CD4-positive, alpha-beta T cell (primary cell): ENCODE results near the gene EP400. TPM values are rescaled to one million over a fixed set of nuclear protein-coding genes. Genes with fewer than 3 reads are reported as not detected.

Experiments used
- ATAC-seq: fragments of 200-7000 bp; cut with Tn5 transposase; one replicate; pipeline ENCODE4 v1.10.0; 2022; ENCODE audit warnings: mild to moderate bottlenecking; ENCODE audit not compliant: poor library complexity
- CTCF ChIA-PET: fragments of 350-600 bp; sonication (Branson Sonifier 250); formaldehyde crosslinking; loops from one replicate; lab custom pipeline; 2021; ENCODE audit warnings: antibody characterized with exemption, inconsistent platforms; lab: Charles Lee
- POLR2A ChIA-PET: fragments of 350-600 bp; sonication (Branson Sonifier 250); formaldehyde crosslinking; loops from one replicate; lab custom pipeline; 2021; ENCODE audit warnings: antibody characterized with exemption, inconsistent platforms; lab: Charles Lee
- DNase-seq, 14 experiments: peaks; one replicate each; pipeline ENCODE4 v3.0.0-alpha.2; 2013 to 2020; ENCODE audit warnings: mixed read lengths in 2 of 14
- H3K27ac ChIP-seq, 2 donors: one replicate each; pipeline versions ENCODE4 v1.5.1 to v1.7.0; 2013; ENCODE audit warnings: low read length in 2 of 2, low read depth in 1 of 2, mild to moderate bottlenecking in 1 of 2
- H3K27me3 ChIP-seq, 2 experiments: 1 replicate in 1 of 2; 2 replicates in 1 of 2; pipeline versions ENCODE4 v1.6.1 to v1.7.0; 2013; ENCODE audit warnings: low read length in 2 of 2, control low read depth in 1 of 2, mild to moderate bottlenecking in 1 of 2, moderate library complexity in 1 of 2; ENCODE audit not compliant: insufficient read depth in 2 of 2, control insufficient read depth in 1 of 2
- H3K36me3 ChIP-seq: one replicate; pipeline ENCODE4 v1.6.1; 2013; ENCODE audit warnings: low read length, control low read depth; ENCODE audit not compliant: insufficient read depth
- H3K4me1 ChIP-seq: one replicate; pipeline ENCODE4 v1.6.1; 2013; ENCODE audit warnings: low read length, control low read depth; ENCODE audit not compliant: insufficient read depth
- H3K4me3 ChIP-seq: one replicate; pipeline ENCODE4 v1.5.1; 2013; ENCODE audit warnings: mild to moderate bottlenecking, low read length, moderate library complexity
- H3K9me3 ChIP-seq, 2 experiments: 1 replicate in 1 of 2; 2 replicates in 1 of 2; pipeline versions ENCODE4 v1.6.1 to v1.7.0; 2013; ENCODE audit warnings: low read length in 2 of 2, mild to moderate bottlenecking in 2 of 2, control low read depth in 1 of 2, moderate library complexity in 1 of 2; ENCODE audit not compliant: control insufficient read depth in 1 of 2, insufficient read depth in 1 of 2
- H3K27ac Mint-ChIP-seq: one replicate; pipeline ENCODE4 v1.8.0; 2020; ENCODE audit warnings: mixed read lengths
- H3K27me3 Mint-ChIP-seq: one replicate; pipeline ENCODE4 v1.8.0; 2021; ENCODE audit warnings: mixed read lengths
- H3K36me3 Mint-ChIP-seq: one replicate; pipeline ENCODE4 v1.8.0; 2021; ENCODE audit warnings: low read depth, mixed read lengths
- H3K4me1 Mint-ChIP-seq: one replicate; pipeline ENCODE4 v1.8.0; 2021; ENCODE audit warnings: low read depth, mixed read lengths
- H3K4me3 Mint-ChIP-seq: one replicate; pipeline ENCODE4 v1.8.0; 2020; ENCODE audit warnings: mild to moderate bottlenecking, mixed read lengths
- H3K9me3 Mint-ChIP-seq: one replicate; pipeline ENCODE4 v1.8.0; 2020; ENCODE audit warnings: mixed read lengths
- CTCF ChIP-seq: fragments of 200-600 bp; IDR thresholded peaks from one replicate; pipeline ENCODE4 v1.8.0; 2022; ENCODE audit warnings: antibody characterized with exemption, mild to moderate bottlenecking
- intact Hi-C, 2 experiments: fragments of 100-400 bp; cut with DNase I in 1 of 2; cut with micrococcal nuclease in 1 of 2; formaldehyde crosslinking; loops; one replicate each; pipeline versions ENCODE4 v1.15.1 to v1.9.0; 2023 to 2025; cut with DNase I, micrococcal nuclease
- total RNA-seq, 174 experiments: library from RNA in 2 of 174; stranded (reverse) in 2 of 174; gene quantifications; one replicate each; pipeline ENCODE4 v1.2.3 and lab custom pipeline; 2021 to 2026

The EP400 gene
- total RNA-seq, 2 experiments from 2014 or later: 56.4 to 56.5 TPM

GRCh38 chr12:132029503-132030300 lies 80.0 kb downstream of the EP400 start:
- Mint-ChIP-seq H3K36me3 (peaks cover 94% of the 10 kb centered on the region), H3K4me1 (no peaks in the 10 kb centered on the region), H3K4me3 (no peak overlapping the region), H3K27ac (no peak overlapping the region), H3K9me3 (no peaks in the 10 kb centered on the region), H3K27me3 (no peaks in the 10 kb centered on the region)
- Histone ChIP-seq H3K27me3 (no peaks in the 10 kb centered on the region), H3K9me3 (peaks cover 0 to 4% of the 10 kb centered on the region in 2 experiments), H3K27ac (no peak overlapping the region), H3K4me3 (no peak overlapping the region), H3K4me1 (no peaks in the 10 kb centered on the region), H3K36me3 (peaks cover 92% of the 10 kb centered on the region)
- DNase-seq: no peak
- no peak for ATAC-seq
- intact Hi-C loops: no loop called here
- CTCF ChIA-PET: no interaction called here
- TF ChIP-seq CTCF: no peak
- POLR2A ChIA-PET: no interaction called here

GRCh38 chr12:132030367-132031038 lies 80.8 kb downstream of the EP400 start:
- Histone ChIP-seq H3K36me3 (peaks cover 92% of the 10 kb centered on the region), H3K27ac (no peak overlapping the region), H3K9me3 (peaks cover 0 to 4% of the 10 kb centered on the region in 2 experiments), H3K4me1 (no peaks in the 10 kb centered on the region), H3K27me3 (no peaks in the 10 kb centered on the region), H3K4me3 (no peak overlapping the region)
- CTCF ChIA-PET: no interaction called here
- no peaks in the 10 kb centered on the region for H3K4me1 Mint-ChIP-seq
- intact Hi-C loops: no loop called here
- ATAC-seq (no peak), DNase-seq (no peak)
- POLR2A ChIA-PET: no interaction called here
- H3K4me3 Mint-ChIP-seq: no peak overlapping the region
- H3K27me3 Mint-ChIP-seq: no peaks in the 10 kb centered on the region
- H3K9me3 Mint-ChIP-seq: no peaks in the 10 kb centered on the region
- peaks cover 94% of the 10 kb centered on the region for H3K36me3 Mint-ChIP-seq
- TF ChIP-seq CTCF: no peak
- no peak overlapping the region for H3K27ac Mint-ChIP-seq

- no peak overlapping the region for H3K4me3 Mint-ChIP-seq
Measured at GRCh38 chr12:132033627-132034026, 83.9 kb downstream of the EP400 start.

More at GRCh38 chr12:132033627-132034026, 83.9 kb downstream of the EP400 start:
- Histone ChIP-seq H3K4me1 (no peaks in the 10 kb centered on the region), H3K27ac (no peak overlapping the region), H3K4me3 (no peak overlapping the region), H3K9me3 (no peaks in the 10 kb centered on the region), H3K36me3 (peaks cover 90% of the 10 kb centered on the region), H3K27me3 (no peaks in the 10 kb centered on the region)
- peaks cover 94% of the 10 kb centered on the region for H3K36me3 Mint-ChIP-seq
- H3K9me3 Mint-ChIP-seq: no peaks in the 10 kb centered on the region
- H3K4me1 Mint-ChIP-seq: no peaks in the 10 kb centered on the region
- DNase-seq: no peak
- POLR2A ChIA-PET: no interaction called here
- CTCF ChIA-PET: no interaction called here
- no peak overlapping the region for H3K27ac Mint-ChIP-seq
- no peak for ATAC-seq
- no peaks in the 10 kb centered on the region for H3K27me3 Mint-ChIP-seq
- intact Hi-C loops: no loop called here
- TF ChIP-seq CTCF: no peak
